ENCODE measurements around the gene FSIP1.
A peak's percentile ranks its signal among the peaks of the same experiment; 100 is the strongest.

FSIP1 gene

DNA sequence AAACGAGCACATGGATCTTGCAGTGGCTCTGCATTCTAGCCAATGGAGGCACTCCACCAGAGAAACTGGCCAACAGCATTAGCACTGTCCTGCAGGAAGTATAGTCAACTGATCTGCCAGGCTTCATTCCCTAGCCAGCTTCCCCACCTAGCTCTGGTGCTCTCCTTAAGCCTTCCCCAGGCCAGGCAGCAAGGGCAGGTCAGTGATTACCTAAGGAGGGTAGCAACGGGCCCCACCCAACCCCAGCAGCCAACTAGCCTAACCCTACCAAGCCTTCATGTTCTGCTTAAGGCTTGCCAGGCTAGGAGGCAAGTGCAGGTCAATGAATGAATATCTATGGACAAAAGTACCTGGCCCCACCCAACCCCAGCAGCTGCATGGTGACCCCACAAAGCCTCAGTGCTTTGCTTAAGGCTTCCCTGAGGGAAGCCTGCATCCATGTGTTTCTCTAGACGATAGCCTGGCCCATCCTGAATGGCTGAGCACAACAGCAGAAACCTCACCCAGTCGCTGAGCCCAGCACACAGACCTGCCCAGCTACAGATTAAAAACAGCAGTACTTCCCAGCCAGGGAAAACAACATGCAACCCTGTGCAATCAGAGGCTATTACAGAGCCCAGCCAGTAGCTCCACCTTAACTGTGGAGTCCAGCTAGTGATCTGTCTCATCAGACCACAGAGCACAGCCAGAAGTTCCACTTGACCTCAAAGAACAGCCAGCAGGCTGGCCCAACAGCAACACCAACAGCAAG is 173.3 kb downstream of the FSIP1 start:
- peaks cover 0 to 22% of the 10 kb centered on the region in 2 donors for H3K9me3 ChIP-seq (ENCODE audit: control insufficient read depth in 1 of 2, low read length in 2 of 2)
- H3K27ac ChIP-seq (ENCODE audit: low read length), result no peak overlapping the region
- H3K27me3 ChIP-seq (ENCODE audit: low read depth, low read length), result no peaks in the 10 kb centered on the region
- H3K4me1 ChIP-seq (ENCODE audit: control insufficient read depth in 1 of 2, insufficient read depth in 2 of 2, low read length in 2 of 2), result no peaks in the 10 kb centered on the region
- peak overlapping the region in 1 of 2 donors; percentile 32 for H3K4me3 ChIP-seq (ENCODE audit: low read depth in 1 of 2, low read length in 2 of 2)
- H3K36me3 ChIP-seq (ENCODE audit: control insufficient read depth in 1 of 2, insufficient read depth in 2 of 2, low read length in 2 of 2), result no peaks in the 10 kb centered on the region

DNA sequence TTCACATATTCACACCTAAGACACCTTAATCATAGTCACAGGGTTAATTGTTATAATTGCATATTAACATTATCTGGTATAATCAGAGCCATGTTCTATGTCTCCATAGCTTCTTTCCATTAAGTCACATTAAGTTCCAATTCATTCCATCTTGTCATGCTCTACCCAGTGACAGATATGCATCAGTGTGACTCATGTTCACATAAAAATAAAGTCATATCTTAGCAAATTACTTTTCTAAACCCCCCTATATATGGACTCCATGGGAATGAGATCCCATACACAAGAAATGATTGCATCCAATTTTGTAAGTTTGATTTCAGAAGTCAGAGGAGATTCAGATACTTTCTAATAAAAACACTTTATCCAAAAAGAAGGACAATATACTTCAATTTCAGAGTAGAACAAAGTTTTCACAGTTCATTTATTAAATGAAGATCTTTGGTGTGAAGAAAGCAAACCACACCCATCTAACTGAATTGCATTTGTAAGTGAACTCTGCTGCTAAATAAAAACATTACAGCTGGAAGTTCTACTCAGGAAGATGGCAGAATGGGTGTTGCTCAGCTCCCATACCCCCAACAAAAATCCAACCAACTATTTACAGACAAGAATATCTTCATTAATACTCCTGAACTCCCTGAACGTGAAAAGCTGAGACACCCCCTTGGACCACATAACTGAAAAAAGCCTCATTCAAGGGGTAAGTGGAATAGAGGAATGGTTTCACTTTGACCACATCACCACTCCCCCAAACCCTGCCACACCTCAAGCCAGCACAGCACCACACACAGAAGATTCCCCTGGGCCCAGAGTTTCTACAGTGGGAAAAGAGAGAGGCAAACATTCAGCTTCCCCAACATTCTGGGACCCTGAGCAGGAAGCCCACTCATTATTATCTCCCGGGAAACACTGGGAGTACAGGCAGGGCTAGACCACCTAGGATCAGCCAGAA is 174.2 kb downstream of the FSIP1 start:
- no peaks in the 10 kb centered on the region for H3K36me3 ChIP-seq (ENCODE audit: control insufficient read depth in 1 of 2, insufficient read depth in 2 of 2, low read length in 2 of 2)
- no peak overlapping the region for H3K27ac ChIP-seq (ENCODE audit: low read length)
- H3K4me1 ChIP-seq (ENCODE audit: control insufficient read depth in 1 of 2, insufficient read depth in 2 of 2, low read length in 2 of 2), result no peaks in the 10 kb centered on the region
- peaks cover 0 to 17% of the 10 kb centered on the region in 2 donors for H3K9me3 ChIP-seq (ENCODE audit: control insufficient read depth in 1 of 2, low read length in 2 of 2)
- H3K27me3 ChIP-seq (ENCODE audit: low read depth, low read length), result no peaks in the 10 kb centered on the region
- H3K4me3 ChIP-seq (ENCODE audit: low read depth in 1 of 2, low read length in 2 of 2), result peak overlapping the region in 1 of 2 donors; percentile 32

DNA sequence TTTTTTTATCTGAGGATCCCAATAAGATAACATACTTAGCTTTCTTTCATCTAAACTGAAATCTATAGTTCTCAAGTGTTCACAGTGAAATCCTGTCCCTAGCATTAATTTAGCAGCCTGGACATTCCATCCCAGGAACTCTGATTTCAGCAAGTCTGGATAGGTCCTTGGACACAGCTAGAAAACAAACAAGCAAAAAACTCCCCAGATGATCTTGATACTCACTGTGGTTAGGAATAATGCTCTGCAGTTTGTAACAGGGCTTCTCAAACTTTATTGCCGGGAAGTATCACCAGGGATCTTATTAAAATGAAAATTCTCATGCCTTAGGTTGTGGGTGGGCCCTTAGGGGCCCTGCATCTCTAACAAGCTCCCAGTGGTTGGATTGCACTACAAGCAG is 177.5 kb downstream of the FSIP1 start:
- Histone ChIP-seq H3K27ac (ENCODE audit: low read length) (no peak overlapping the region), H3K9me3 (ENCODE audit: control insufficient read depth in 1 of 2, low read length in 2 of 2) (peaks cover 0 to 4% of the 10 kb centered on the region in 2 donors), H3K4me3 (ENCODE audit: low read depth in 1 of 2, low read length in 2 of 2) (no peak overlapping the region), H3K27me3 (ENCODE audit: low read depth, low read length) (no peaks in the 10 kb centered on the region), H3K36me3 (ENCODE audit: control insufficient read depth in 1 of 2, insufficient read depth in 2 of 2, low read length in 2 of 2) (no peaks in the 10 kb centered on the region), H3K4me1 (ENCODE audit: control insufficient read depth in 1 of 2, insufficient read depth in 2 of 2, low read length in 2 of 2) (no peaks in the 10 kb centered on the region)

DNA sequence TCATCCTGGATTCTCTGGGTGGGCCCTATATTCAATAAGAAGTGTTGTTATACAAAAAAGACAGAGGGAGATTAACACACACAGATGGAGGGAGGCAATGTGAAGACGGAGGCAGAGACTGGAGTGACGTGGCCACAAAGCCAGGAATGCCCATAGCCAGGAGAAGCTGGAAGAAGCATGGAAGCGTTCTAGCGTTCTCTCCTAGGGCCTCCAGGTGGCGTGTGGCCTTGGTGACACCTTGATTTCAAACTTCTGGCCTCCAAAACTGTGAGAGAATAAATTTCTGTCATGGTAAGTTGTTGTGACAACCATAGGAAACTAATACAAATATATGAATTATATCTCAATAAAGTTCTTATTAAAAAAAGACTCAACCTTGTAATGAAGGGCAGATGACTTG is 180.5 kb downstream of the FSIP1 start:
- H3K4me3 ChIP-seq (ENCODE audit: low read depth in 1 of 2, low read length in 2 of 2), result no peak overlapping the region
- no peaks in the 10 kb centered on the region for H3K4me1 ChIP-seq (ENCODE audit: control insufficient read depth in 1 of 2, insufficient read depth in 2 of 2, low read length in 2 of 2)
- H3K36me3 ChIP-seq (ENCODE audit: control insufficient read depth in 1 of 2, insufficient read depth in 2 of 2, low read length in 2 of 2), result no peaks in the 10 kb centered on the region
- no peaks in the 10 kb centered on the region for H3K27me3 ChIP-seq (ENCODE audit: low read depth, low read length)
- no peaks in the 10 kb centered on the region for H3K9me3 ChIP-seq (ENCODE audit: control insufficient read depth in 1 of 2, low read length in 2 of 2)
- H3K27ac ChIP-seq (ENCODE audit: low read length), result no peak overlapping the region

DNA sequence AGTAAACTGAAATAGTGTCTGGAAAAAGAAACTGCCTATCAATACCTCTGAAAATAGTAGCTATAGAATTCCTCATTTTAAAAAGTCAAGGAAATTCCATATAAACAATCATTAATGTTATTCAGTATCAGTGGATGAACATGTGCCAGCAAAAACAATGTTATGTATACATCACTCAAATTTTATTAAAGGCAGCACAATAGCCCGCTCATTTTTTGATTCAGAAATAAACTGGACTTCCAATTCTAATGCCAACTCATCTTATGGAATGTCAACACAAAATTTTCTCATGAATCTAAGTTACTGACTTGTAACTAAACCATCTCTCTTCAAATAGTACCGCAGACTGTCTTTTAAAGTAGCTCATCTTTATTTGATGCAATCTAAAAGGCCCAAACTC is 182.8 kb downstream of the FSIP1 start:
- H3K27me3 ChIP-seq (ENCODE audit: low read depth, low read length), result no peaks in the 10 kb centered on the region
- peaks cover 12 to 17% of the 10 kb centered on the region in 2 donors for H3K36me3 ChIP-seq (ENCODE audit: control insufficient read depth in 1 of 2, insufficient read depth in 2 of 2, low read length in 2 of 2)
- no peaks in the 10 kb centered on the region for H3K4me1 ChIP-seq (ENCODE audit: control insufficient read depth in 1 of 2, insufficient read depth in 2 of 2, low read length in 2 of 2)
- H3K9me3 ChIP-seq (ENCODE audit: control insufficient read depth in 1 of 2, low read length in 2 of 2), result no peaks in the 10 kb centered on the region
- H3K4me3 ChIP-seq (ENCODE audit: low read depth in 1 of 2, low read length in 2 of 2), result no peak overlapping the region
- H3K27ac ChIP-seq (ENCODE audit: low read length), result no peak overlapping the region

DNA sequence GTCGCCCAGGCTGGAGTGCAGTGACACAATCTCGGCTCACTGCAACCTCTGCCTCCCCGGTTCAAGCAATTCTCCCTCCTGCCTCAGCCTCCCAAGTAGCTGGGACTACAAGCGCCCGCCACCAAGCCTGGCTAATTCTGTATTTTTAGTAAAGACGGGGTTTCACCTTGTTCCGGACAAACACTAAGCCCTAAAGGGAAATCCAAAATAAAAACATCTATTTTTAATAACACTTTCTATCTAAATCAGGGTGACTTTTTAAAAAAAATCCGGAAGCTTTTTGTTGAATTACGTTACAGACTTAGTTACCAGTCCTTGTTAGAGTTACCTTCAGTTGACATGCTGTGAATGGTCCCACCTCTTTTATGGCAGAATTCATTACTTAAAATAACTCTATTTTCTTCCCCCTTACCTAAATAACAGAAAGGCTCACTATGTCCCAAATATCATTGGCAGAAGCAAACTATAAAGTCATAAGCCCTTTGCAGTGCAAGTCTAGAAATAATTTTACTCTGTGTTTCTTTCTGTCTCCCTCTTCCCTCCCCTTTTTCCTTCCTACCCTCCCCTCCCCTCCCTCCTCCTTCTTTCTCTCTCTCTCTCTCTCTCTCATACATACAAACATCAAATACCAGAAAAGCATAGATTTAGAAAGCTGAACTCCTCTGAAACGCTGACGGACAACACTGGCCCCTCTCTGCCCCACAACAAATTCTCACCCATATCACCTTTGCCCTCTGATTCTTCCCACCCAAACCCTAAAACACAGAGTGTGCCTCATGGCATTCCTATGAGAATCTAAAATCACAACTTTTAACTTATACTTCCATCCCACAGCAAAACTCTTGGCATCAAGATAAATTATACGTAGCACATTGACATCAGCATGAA is 183.4 kb downstream of the FSIP1 start:
- H3K36me3 ChIP-seq (ENCODE audit: control insufficient read depth in 1 of 2, insufficient read depth in 2 of 2, low read length in 2 of 2), result peaks cover 18 to 22% of the 10 kb centered on the region in 2 donors
- no peaks in the 10 kb centered on the region for H3K4me1 ChIP-seq (ENCODE audit: control insufficient read depth in 1 of 2, insufficient read depth in 2 of 2, low read length in 2 of 2)
- no peak overlapping the region for H3K4me3 ChIP-seq (ENCODE audit: low read depth in 1 of 2, low read length in 2 of 2)
- no peaks in the 10 kb centered on the region for H3K27me3 ChIP-seq (ENCODE audit: low read depth, low read length)
- H3K27ac ChIP-seq (ENCODE audit: low read length), result no peak overlapping the region
- no peaks in the 10 kb centered on the region for H3K9me3 ChIP-seq (ENCODE audit: control insufficient read depth in 1 of 2, low read length in 2 of 2)

DNA sequence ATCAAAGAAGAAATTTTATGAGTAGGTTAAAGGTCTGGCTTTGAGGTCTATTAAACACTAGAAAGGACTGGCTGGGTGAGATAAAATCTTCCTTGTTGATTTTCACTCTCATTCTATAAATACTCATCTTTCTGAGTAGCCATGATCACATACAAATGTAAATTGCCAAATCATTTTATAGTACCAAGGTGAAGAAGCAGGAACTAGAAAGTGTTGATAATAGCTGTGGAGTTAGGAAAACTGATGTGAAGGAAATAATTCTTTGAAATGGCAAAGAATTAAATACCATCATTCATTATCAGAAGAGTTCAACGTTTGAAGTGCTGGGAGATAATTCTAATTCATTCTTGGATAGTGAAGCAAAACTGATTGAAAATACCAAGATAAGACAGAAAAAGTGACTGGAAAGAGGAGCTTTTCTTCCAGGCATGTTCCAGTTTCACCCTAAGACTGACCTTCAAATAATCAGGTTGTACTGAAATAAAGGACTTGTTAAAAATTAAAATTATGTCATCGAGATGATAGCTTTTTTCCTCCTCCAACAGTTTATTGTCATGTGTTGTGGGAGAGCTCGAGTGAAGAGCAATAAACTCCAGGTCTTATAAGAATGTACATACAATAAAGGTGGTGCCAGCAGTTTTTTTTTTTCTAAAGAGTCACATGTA is 184.3 kb downstream of the FSIP1 start:
- Histone ChIP-seq H3K27ac (ENCODE audit: low read length) (no peak overlapping the region), H3K4me3 (ENCODE audit: low read depth in 1 of 2, low read length in 2 of 2) (no peak overlapping the region), H3K4me1 (ENCODE audit: control insufficient read depth in 1 of 2, insufficient read depth in 2 of 2, low read length in 2 of 2) (no peaks in the 10 kb centered on the region), H3K9me3 (ENCODE audit: control insufficient read depth in 1 of 2, low read length in 2 of 2) (no peaks in the 10 kb centered on the region), H3K36me3 (ENCODE audit: control insufficient read depth in 1 of 2, insufficient read depth in 2 of 2, low read length in 2 of 2) (peaks cover 27 to 31% of the 10 kb centered on the region in 2 donors), H3K27me3 (ENCODE audit: low read depth, low read length) (no peaks in the 10 kb centered on the region)

DNA sequence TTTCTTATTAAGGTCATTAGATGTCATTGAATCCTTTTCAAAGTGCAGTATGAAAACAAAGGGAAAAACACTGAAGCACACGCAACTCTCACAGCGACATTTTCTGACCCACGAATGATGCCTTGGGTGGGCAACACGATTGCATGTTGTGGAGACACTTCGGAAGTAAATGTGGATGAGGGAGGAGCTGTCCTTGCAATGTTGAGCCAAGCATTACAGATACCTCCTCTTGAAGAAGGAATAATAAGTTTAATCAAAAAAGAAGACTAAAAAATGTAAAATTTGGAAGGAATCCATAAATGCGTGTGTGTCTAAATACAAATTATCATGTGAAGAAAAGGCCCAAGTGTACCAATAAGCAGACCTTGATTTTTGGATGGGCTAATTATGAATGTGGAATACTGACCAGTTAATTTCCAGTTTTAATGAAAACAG is 184.9 kb downstream of the FSIP1 start:
- H3K9me3 ChIP-seq (ENCODE audit: control insufficient read depth in 1 of 2, low read length in 2 of 2), result no peaks in the 10 kb centered on the region
- no peak overlapping the region for H3K4me3 ChIP-seq (ENCODE audit: low read depth in 1 of 2, low read length in 2 of 2)
- no peaks in the 10 kb centered on the region for H3K27me3 ChIP-seq (ENCODE audit: low read depth, low read length)
- H3K27ac ChIP-seq (ENCODE audit: low read length), result no peak overlapping the region
- no peaks in the 10 kb centered on the region for H3K4me1 ChIP-seq (ENCODE audit: control insufficient read depth in 1 of 2, insufficient read depth in 2 of 2, low read length in 2 of 2)
- H3K36me3 ChIP-seq (ENCODE audit: control insufficient read depth in 1 of 2, insufficient read depth in 2 of 2, low read length in 2 of 2), result peaks cover 32 to 36% of the 10 kb centered on the region in 2 donors

DNA sequence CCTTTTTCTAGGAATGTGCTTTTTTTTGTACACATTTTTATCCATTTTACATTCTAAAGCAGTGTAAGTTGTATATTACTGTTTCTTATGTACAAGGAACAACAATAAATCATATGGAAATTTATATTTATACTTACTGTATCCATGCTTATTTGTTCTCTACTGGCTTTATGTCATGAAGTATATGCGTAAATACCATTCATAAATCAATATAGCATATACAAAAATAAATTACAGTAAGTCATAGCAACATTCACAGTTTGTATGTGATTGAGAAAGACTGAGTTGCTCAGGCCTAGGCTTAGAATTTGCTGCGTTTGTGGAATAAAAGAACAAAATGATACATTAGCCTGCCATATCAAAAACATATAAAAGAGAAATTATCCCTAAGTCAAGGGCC is 185.3 kb downstream of the FSIP1 start:
- Histone ChIP-seq H3K4me1 (ENCODE audit: control insufficient read depth in 1 of 2, insufficient read depth in 2 of 2, low read length in 2 of 2) (no peaks in the 10 kb centered on the region), H3K9me3 (ENCODE audit: control insufficient read depth in 1 of 2, low read length in 2 of 2) (no peaks in the 10 kb centered on the region), H3K27ac (ENCODE audit: low read length) (no peak overlapping the region), H3K4me3 (ENCODE audit: low read depth in 1 of 2, low read length in 2 of 2) (no peak overlapping the region), H3K36me3 (ENCODE audit: control insufficient read depth in 1 of 2, insufficient read depth in 2 of 2, low read length in 2 of 2) (peaks cover 37 to 40% of the 10 kb centered on the region in 2 donors), H3K27me3 (ENCODE audit: low read depth, low read length) (no peaks in the 10 kb centered on the region)

DNA sequence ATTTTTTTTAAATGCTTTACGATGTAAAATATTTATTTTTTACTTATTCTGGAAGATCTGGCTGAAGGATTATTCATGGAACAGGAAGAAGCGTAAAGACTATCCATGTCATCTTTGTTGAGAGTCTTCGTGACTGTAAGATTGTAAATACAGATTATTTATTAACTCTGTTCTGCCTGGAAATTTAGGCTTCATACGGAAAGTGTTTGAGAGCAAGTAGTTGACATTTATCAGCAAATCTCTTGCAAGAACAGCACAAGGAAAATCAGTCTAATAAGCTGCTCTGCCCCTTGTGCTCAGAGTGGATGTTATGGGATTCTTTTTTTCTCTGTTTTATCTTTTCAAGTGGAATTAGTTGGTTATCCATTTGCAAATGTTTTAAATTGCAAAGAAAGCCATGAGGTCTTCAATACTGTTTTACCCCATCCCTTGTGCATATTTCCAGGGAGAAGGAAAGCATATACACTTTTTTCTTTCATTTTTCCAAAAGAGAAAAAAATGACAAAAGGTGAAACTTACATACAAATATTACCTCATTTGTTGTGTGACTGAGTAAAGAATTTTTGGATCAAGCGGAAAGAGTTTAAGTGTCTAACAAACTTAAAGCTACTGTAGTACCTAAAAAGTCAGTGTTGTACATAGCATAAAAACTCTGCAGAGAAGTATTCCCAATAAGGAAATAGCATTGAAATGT is 186.1 kb downstream of the FSIP1 start:
- H3K27ac ChIP-seq (ENCODE audit: low read length), result no peak overlapping the region
- peaks cover 43 to 44% of the 10 kb centered on the region in 2 donors for H3K36me3 ChIP-seq (ENCODE audit: control insufficient read depth in 1 of 2, insufficient read depth in 2 of 2, low read length in 2 of 2)
- H3K9me3 ChIP-seq (ENCODE audit: control insufficient read depth in 1 of 2, low read length in 2 of 2), result no peaks in the 10 kb centered on the region
- no peaks in the 10 kb centered on the region for H3K27me3 ChIP-seq (ENCODE audit: low read depth, low read length)
- peaks cover 0 to 3% of the 10 kb centered on the region in 2 donors for H3K4me1 ChIP-seq (ENCODE audit: control insufficient read depth in 1 of 2, insufficient read depth in 2 of 2, low read length in 2 of 2)
- no peak overlapping the region for H3K4me3 ChIP-seq (ENCODE audit: low read depth in 1 of 2, low read length in 2 of 2)
